B cell (primary cell): ENCODE results near the gene TMEM201. TPM values are rescaled to one million over a fixed set of nuclear protein-coding genes. Genes with fewer than 3 reads are reported as not detected.

ENCODE experiments used
- ATAC-seq: fragments of 200-7000 bp; cut with Tn5 transposase; one replicate; pipeline ENCODE4 v1.10.0; 2021; ENCODE audit warnings: low read depth, mild to moderate bottlenecking, moderate number of reproducible peaks, moderate library complexity
- CTCF ChIA-PET: fragments of 350-600 bp; sonication (Branson Sonifier 250); formaldehyde crosslinking; loops from one replicate; lab custom pipeline; 2021; ENCODE audit warnings: antibody characterized with exemption, inconsistent platforms; lab: Charles Lee
- POLR2A ChIA-PET: fragments of 350-600 bp; sonication (Branson Sonifier 250); formaldehyde crosslinking; loops from one replicate; lab custom pipeline; 2021; ENCODE audit warnings: antibody characterized with exemption; lab: Charles Lee
- DNase-seq: peaks from one replicate; pipeline ENCODE4 v3.0.0; 2013
- H2AFZ ChIP-seq: 2 replicates; pipeline ENCODE4 v1.6.1; 2012; ENCODE audit warnings: mild to moderate bottlenecking, low read depth, low read length; ENCODE audit not compliant: insufficient read depth, poor library complexity, severe bottlenecking
- H3K27ac ChIP-seq, 2 donors: 1 replicate in 1 of 2; 2 replicates in 1 of 2; pipeline ENCODE4 v1.5.1; 2012 to 2013; ENCODE audit warnings: low read length in 2 of 2, mild to moderate bottlenecking in 2 of 2, moderate library complexity in 1 of 2
- H3K27me3 ChIP-seq, 4 experiments: fragments of 200-600 bp in 1 of 4; sonication (generic) in 1 of 4; replicated peaks in 1 of 4; 1 replicate in 2 of 4; 2 replicates in 2 of 4; pipeline versions ENCODE4 v1.6.1 to v1.7.0; 2013 to 2016; ENCODE audit warnings: low read length in 3 of 4, mild to moderate bottlenecking in 2 of 4, mixed read lengths in 1 of 4, moderate library complexity in 1 of 4; ENCODE audit not compliant: insufficient read depth in 4 of 4, control insufficient read depth in 3 of 4; ENCODE audit errors: control extremely low read depth in 1 of 4
- H3K36me3 ChIP-seq, 2 experiments: replicated peaks in 1 of 2; 1 replicate in 1 of 2; 2 replicates in 1 of 2; pipeline versions ENCODE4 v1.6.1 to v1.7.1; 2013; ENCODE audit warnings: low read length in 1 of 2; ENCODE audit not compliant: insufficient read depth in 2 of 2, control insufficient read depth in 1 of 2; ENCODE audit errors: control extremely low read depth in 1 of 2, extremely low read depth in 1 of 2
- H3K4me1 ChIP-seq, 2 donors: fragments of 200-600 bp in 1 of 2; sonication (generic) in 1 of 2; 1 replicate in 1 of 2; 2 replicates in 1 of 2; pipeline versions ENCODE4 v1.5.1 to v1.6.1; 2013 to 2017; ENCODE audit warnings: low read length in 2 of 2; ENCODE audit not compliant: control insufficient read depth in 2 of 2, insufficient read depth in 2 of 2
- H3K4me2 ChIP-seq: replicated peaks from 2 replicates; pipeline ENCODE3; 2012; ENCODE audit warnings: mild to moderate bottlenecking, low read depth, low read length; ENCODE audit not compliant: poor library complexity, severe bottlenecking
- H3K4me3 ChIP-seq, 5 experiments: fragments of 200-600 bp in 1 of 5; sonication (generic) in 1 of 5; 1 replicate in 3 of 5; 2 replicates in 2 of 5; pipeline versions ENCODE4 v1.5.1 to v1.7.0; 2011 to 2016; ENCODE audit warnings: low read length in 4 of 5, mild to moderate bottlenecking in 4 of 5, low read depth in 2 of 5, control low read depth in 1 of 5, moderate library complexity in 1 of 5; ENCODE audit not compliant: insufficient read depth in 1 of 5; ENCODE audit errors: control extremely low read depth in 1 of 5, extremely low read depth in 1 of 5
- H3K79me2 ChIP-seq: fragments of 200-600 bp; sonication (generic); one replicate; pipeline ENCODE4 v1.6.0; 2016; ENCODE audit warnings: low read length; ENCODE audit not compliant: control insufficient read depth, insufficient read depth
- H3K9ac ChIP-seq: fragments of 200-600 bp; sonication (generic); 2 replicates; pipeline ENCODE4 v1.6.1; 2017; ENCODE audit warnings: mild to moderate bottlenecking, low read length, moderate library complexity
- H3K9me3 ChIP-seq, 3 donors: one replicate each; pipeline versions ENCODE4 v1.6.1 to v1.7.1; 2013; ENCODE audit warnings: low read length in 2 of 3; ENCODE audit not compliant: control insufficient read depth in 2 of 3, insufficient read depth in 1 of 3; ENCODE audit errors: control extremely low read depth in 1 of 3
- H4K20me1 ChIP-seq: 2 replicates; pipeline ENCODE4 v1.6.0; 2012; ENCODE audit warnings: mild to moderate bottlenecking, low read length; ENCODE audit not compliant: insufficient read depth, control insufficient read depth, poor library complexity, severe bottlenecking
- H3K27ac Mint-ChIP-seq: one replicate; pipeline ENCODE4 v1.8.0; 2021; ENCODE audit warnings: mixed read lengths
- H3K27me3 Mint-ChIP-seq: one replicate; pipeline ENCODE4 v1.8.0; 2021; ENCODE audit warnings: mixed read lengths
- H3K4me1 Mint-ChIP-seq: one replicate; pipeline ENCODE4 v1.8.0; 2021; ENCODE audit warnings: mixed read lengths
- H3K4me3 Mint-ChIP-seq: one replicate; pipeline ENCODE4 v1.8.0; 2021; ENCODE audit warnings: mixed read lengths
- H3K9me3 Mint-ChIP-seq: one replicate; pipeline ENCODE4 v1.8.0; 2022; ENCODE audit warnings: mixed read lengths; ENCODE audit not compliant: insufficient read depth
- EZH2 ChIP-seq: IDR thresholded peaks from 2 replicates; pipeline ENCODE4 v1.6.1; 2012; ENCODE audit warnings: borderline replicate concordance, low read depth, mild to moderate bottlenecking, moderate library complexity, low read length; ENCODE audit not compliant: insufficient read depth, poor library complexity, severe bottlenecking
- WGBS: methylation state at CpG from one replicate; pipeline ENCODE4 v1.1.5; 2013; ENCODE audit warnings: missing lambda C conversion rate; ENCODE audit not compliant: insufficient coverage; 5-methylcytosine and 5-hydroxymethylcytosine counted together
- intact Hi-C: fragments of 100-400 bp; cut with micrococcal nuclease; formaldehyde crosslinking; loops from one replicate; pipeline ENCODE4 v1.10.0; 2022
- polyA plus RNA-seq: library from polyadenylated mRNA; depleted of rRNA; stranded (reverse); fragments of >200 nt; gene quantifications from 2 replicates; pipeline ENCODE4 v1.2.3, GENCODE V29; 2012
- total RNA-seq, 2 donors: library from RNA; stranded (reverse); fragments of 120-200 nt in 1 of 2; gene quantifications; 1 replicate in 1 of 2; 2 replicates in 1 of 2; pipeline versions ENCODE4 v1.2.3 to v1.2.4, GENCODE V29; 2013 to 2022
- TF ChIP-seq, protein P1 (sequence below): fragments of 200-600 bp; IDR thresholded peaks from one replicate; pipeline ENCODE4 v1.8.0; 2022; ENCODE audit warnings: antibody characterized with exemption, mild to moderate bottlenecking

Gene TMEM201
- total and polyA plus RNA-seq, 2 donors (not counting 1 experiment from before 2014, with no cell fraction given), result 6.5 to 9.1 TPM

DNA sequence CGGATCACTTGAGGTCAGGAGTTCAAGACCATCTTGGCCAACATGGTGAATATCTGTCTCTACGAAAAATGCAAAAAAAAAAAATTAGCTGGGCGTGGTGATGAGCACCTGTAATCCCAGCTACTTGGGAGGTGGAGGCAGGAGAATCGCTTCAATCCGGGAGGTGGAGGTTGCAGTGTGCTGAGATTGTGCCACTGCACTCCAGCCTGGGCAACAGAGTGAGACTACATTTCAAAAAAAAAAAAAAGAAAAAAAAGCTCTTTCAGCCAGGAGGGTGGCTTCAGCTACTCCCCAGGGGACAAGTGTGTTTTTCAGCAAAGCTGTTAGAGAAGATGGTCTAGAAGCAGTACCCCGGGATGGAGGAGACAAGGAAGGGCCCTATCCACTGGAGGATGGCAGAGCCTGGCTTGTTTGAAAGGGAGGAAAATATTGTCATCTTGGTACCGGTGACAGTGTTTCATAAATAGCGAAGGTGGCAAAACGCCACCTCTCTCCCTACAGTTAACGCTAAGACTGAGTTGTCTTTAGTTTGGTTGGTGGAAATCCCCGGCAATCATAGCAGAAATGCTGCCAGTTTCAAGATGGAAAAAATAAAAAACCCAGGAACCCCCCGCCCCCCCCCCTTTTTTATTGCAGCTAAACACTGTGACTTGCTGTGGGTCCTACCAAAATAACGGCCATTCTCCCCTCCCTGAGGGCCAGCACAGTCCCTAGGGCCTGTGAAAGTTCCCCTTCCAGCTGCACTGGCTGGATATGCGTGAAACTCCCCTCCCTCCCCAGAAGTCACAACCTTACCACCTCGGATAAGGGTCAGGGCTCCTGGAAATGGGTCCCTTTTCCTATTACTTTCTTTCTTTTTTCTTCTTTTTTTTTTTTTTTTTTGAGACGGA lies 66.4 kb downstream of the TMEM201 start:
- peaks cover 81% of the 10 kb centered on the region for H3K4me1 Mint-ChIP-seq
- no peaks in the 10 kb centered on the region for H3K27me3 Mint-ChIP-seq
- Histone ChIP-seq H3K27ac (peak overlapping the region; percentile 77 to 82), H3K4me2 (peak overlapping the region; percentile 90), H4K20me1 (peaks cover 76% of the 10 kb centered on the region), H3K4me3 (peak overlapping the region; percentile 73 to 96 (median 82)), H2AFZ (no peak overlapping the region), H3K9ac (peak overlapping the region; percentile 83), H3K4me1 (peaks cover 60 to 77% of the 10 kb centered on the region in 2 donors), H3K9me3 (no peaks in the 10 kb centered on the region), H3K27me3 (no peaks in the 10 kb centered on the region), H3K79me2 (peaks cover 85% of the 10 kb centered on the region), H3K36me3 (peaks cover 0 to 13% of the 10 kb centered on the region in 2 experiments)
- peak; percentile 56 for ATAC-seq
- peak; percentile 87 for DNase-seq
- H3K9me3 Mint-ChIP-seq, result no peaks in the 10 kb centered on the region
- peak overlapping the region; percentile 99 for H3K27ac Mint-ChIP-seq
- WGBS, result 0% methylated on average over 4 of the region's 16 CpGs
- peak overlapping the region; percentile 94 for H3K4me3 Mint-ChIP-seq
- ChIA-PET POLR2A (interaction anchor here (0.6 to 8.2 kb wide), 19 partner anchors 8 to 918 kb away, joined by 3 to 251 read pairs (median 7); partner anchors contain the start of gene ENO1), CTCF (interaction anchor here (0.5 to 10.6 kb wide), 18 partner anchors 10 to 70 kb away, joined by 3 to 231 read pairs (median 6); no protein-coding TSS in a partner anchor)
- intact Hi-C loops, result loop anchor here (1.0 to 5.0 kb wide), 6 partner anchors 15 to 62 kb away; no protein-coding TSS in a partner anchor
- no peak for TF ChIP-seq EZH2
- TF ChIP-seq, protein P1, sequence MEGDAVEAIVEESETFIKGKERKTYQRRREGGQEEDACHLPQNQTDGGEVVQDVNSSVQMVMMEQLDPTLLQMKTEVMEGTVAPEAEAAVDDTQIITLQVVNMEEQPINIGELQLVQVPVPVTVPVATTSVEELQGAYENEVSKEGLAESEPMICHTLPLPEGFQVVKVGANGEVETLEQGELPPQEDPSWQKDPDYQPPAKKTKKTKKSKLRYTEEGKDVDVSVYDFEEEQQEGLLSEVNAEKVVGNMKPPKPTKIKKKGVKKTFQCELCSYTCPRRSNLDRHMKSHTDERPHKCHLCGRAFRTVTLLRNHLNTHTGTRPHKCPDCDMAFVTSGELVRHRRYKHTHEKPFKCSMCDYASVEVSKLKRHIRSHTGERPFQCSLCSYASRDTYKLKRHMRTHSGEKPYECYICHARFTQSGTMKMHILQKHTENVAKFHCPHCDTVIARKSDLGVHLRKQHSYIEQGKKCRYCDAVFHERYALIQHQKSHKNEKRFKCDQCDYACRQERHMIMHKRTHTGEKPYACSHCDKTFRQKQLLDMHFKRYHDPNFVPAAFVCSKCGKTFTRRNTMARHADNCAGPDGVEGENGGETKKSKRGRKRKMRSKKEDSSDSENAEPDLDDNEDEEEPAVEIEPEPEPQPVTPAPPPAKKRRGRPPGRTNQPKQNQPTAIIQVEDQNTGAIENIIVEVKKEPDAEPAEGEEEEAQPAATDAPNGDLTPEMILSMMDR, result no peak
